ENCODE results near the gene SNX27.

DNA sequence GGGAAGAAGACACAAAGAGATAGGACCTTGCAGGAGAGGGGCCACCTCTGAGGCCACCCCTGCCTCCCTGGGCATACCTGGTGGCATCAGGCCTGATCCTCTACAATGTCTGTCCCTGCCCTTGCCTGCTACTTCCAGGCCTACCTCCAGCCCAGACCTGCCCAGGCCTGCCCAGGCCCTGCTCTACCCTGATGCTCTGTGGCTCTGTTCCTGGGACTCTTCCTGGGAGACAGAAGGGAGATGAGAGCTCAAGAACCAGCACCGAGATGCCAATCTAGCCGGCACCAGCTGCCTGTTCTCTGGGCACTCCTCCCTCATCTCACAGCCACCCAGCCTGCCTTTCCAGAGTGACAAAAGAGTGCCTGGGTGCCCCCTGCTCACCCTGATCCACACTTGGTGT is 102.0 kb downstream of the SNX27 start:
- TF ChIP-seq CTCF (IDR thresholded peaks at IDR 0.05): no peak
- no peak for TF ChIP-seq ZFX (IDR thresholded peaks at IDR 0.05; ENCODE audit: borderline replicate concordance)

Data from 22Rv1 (cell line).